ENCODE data around the gene UBQLN4. TPM values are rescaled to one million over a fixed set of nuclear protein-coding genes. Genes with fewer than 3 reads are reported as not detected.

UBQLN4 gene
- polyA plus RNA-seq, 3 donors: 2.3 to 15.9 (median 2.9) TPM

- no peaks in the 10 kb centered on the region for H3K36me3 ChIP-seq (replicated peaks in 1 of 2; ENCODE audit: control insufficient read depth in 1 of 2, insufficient read depth in 2 of 2, low read length in 2 of 2)
- H3K4me1 ChIP-seq (ENCODE audit: control insufficient read depth in 1 of 2, insufficient read depth in 2 of 2, low read length in 2 of 2): peaks cover 11 to 20% of the 10 kb centered on the region in 2 donors
- TF ChIP-seq, protein P1, sequence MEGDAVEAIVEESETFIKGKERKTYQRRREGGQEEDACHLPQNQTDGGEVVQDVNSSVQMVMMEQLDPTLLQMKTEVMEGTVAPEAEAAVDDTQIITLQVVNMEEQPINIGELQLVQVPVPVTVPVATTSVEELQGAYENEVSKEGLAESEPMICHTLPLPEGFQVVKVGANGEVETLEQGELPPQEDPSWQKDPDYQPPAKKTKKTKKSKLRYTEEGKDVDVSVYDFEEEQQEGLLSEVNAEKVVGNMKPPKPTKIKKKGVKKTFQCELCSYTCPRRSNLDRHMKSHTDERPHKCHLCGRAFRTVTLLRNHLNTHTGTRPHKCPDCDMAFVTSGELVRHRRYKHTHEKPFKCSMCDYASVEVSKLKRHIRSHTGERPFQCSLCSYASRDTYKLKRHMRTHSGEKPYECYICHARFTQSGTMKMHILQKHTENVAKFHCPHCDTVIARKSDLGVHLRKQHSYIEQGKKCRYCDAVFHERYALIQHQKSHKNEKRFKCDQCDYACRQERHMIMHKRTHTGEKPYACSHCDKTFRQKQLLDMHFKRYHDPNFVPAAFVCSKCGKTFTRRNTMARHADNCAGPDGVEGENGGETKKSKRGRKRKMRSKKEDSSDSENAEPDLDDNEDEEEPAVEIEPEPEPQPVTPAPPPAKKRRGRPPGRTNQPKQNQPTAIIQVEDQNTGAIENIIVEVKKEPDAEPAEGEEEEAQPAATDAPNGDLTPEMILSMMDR (IDR thresholded peaks at IDR 0.05): no peak
- peak overlapping the region; percentile 41 for H3K9ac ChIP-seq (ENCODE audit: insufficient read depth, low read length, poor library complexity, severe bottlenecking)
- Mint-ChIP-seq H3K4me3 (peak overlapping the region; percentile 16 to 85), H3K27ac (peak overlapping the region; percentile 78 to 97 (median 94)), H3K9me3 (peaks cover 0 to 15% (median 2%) of the 10 kb centered on the region in 7 donors), H3K4me1 (peaks cover 24% of the 10 kb centered on the region), H3K36me3 (peaks cover 7 to 16% of the 10 kb centered on the region in 2 donors), H3K27me3 (ENCODE audit: low read depth in 3 of 3) (peaks cover 91 to 99% (median 99%) of the 10 kb centered on the region in 3 donors)
- no peaks in the 10 kb centered on the region for H3K79me2 ChIP-seq (ENCODE audit: insufficient read depth, low read length)
- H4K20me1 ChIP-seq (ENCODE audit: insufficient read depth, low read length): no peaks in the 10 kb centered on the region
- H3K27ac ChIP-seq (ENCODE audit: low read depth in 1 of 2, low read length in 2 of 2): peak overlapping the region in 1 of 2 donors; percentile 30
- peaks cover 0 to 4% of the 10 kb centered on the region in 2 donors for H3K9me3 ChIP-seq (replicated peaks in 1 of 2; ENCODE audit: control insufficient read depth in 1 of 2, insufficient read depth in 1 of 2, low read length in 2 of 2)
- H3K4me3 ChIP-seq (replicated peaks in 1 of 3; ENCODE audit: low read depth in 2 of 3, low read length in 3 of 3): no peak overlapping the region
- DNase-seq: peak in 1 of 3 donors; percentile 42
- WGBS (ENCODE audit: insufficient coverage): 68% methylated on average over 4 of the region's 9 CpGs
- intact Hi-C loops (cut with micrococcal nuclease): loop anchor here (2.0 to 10.0 kb wide), 3 partner anchors 29 to 67 kb away; no protein-coding TSS in a partner anchor
- H2AFZ ChIP-seq (ENCODE audit: insufficient read depth, low read depth, low read length, poor library complexity, severe bottlenecking): no peak overlapping the region
- H3K4me2 ChIP-seq (replicated peaks; ENCODE audit: extremely low read depth, low read length, poor library complexity, severe bottlenecking): no peak overlapping the region
- H3K27me3 ChIP-seq (ENCODE audit: control insufficient read depth in 2 of 2, insufficient read depth in 2 of 2, low read length in 2 of 2): peaks cover 59 to 100% of the 10 kb centered on the region in 2 donors
Observed at GRCh38 chr1:156097499-156098178, 44.0 kb upstream of the UBQLN4 start.

DNA sequence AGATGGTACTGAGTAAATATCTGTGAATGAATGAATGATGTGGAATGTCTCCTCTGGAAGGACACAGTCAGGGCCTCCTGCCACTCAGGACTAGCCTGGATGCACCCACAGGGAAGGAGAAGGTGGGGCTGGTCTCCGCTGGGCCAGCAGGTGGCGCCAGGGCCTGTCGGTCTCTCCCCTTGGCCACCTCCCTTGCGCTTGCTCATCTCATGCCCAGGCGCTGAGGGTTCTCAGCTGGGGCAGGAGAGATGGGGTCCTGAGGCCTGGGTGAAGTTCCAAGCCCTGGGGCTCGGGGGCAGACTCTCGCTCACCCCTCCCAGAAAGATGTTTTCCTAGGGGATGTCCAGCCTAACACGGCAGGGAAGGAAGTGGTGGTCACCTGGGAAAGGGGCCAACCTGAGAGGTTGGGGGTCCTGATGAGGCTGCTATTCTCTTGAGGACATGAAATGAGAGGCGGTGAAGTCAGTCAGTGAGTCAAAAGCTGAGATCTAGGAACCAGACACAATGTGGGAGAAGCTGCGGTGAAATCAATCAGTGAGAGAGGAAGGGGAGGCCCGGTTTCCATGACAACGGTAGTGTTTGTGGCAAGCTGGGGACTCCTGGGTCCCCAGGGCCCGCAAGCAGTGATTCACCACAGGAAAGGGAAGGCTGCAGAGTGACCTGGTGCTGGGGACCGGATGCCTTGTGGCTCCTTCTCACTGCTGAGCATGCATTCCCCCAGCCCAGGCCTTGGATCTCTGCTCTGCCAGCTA lies 43.2 kb upstream of the UBQLN4 start:
- Histone ChIP-seq H3K9ac (ENCODE audit: insufficient read depth, low read length, poor library complexity, severe bottlenecking) (peak overlapping the region; percentile 41), H3K4me1 (ENCODE audit: control insufficient read depth in 1 of 2, insufficient read depth in 2 of 2, low read length in 2 of 2) (peaks cover 10 to 19% of the 10 kb centered on the region in 2 donors), H3K4me3 (replicated peaks in 1 of 3; ENCODE audit: low read depth in 2 of 3, low read length in 3 of 3) (no peak overlapping the region), H3K36me3 (replicated peaks in 1 of 2; ENCODE audit: control insufficient read depth in 1 of 2, insufficient read depth in 2 of 2, low read length in 2 of 2) (no peaks in the 10 kb centered on the region), H3K9me3 (replicated peaks in 1 of 2; ENCODE audit: control insufficient read depth in 1 of 2, insufficient read depth in 1 of 2, low read length in 2 of 2) (peaks cover 0 to 4% of the 10 kb centered on the region in 2 donors), H3K27ac (ENCODE audit: low read depth in 1 of 2, low read length in 2 of 2) (peak overlapping the region in 1 of 2 donors; percentile 30), H2AFZ (ENCODE audit: insufficient read depth, low read depth, low read length, poor library complexity, severe bottlenecking) (no peak overlapping the region), H3K79me2 (ENCODE audit: insufficient read depth, low read length) (no peaks in the 10 kb centered on the region), H4K20me1 (ENCODE audit: insufficient read depth, low read length) (no peaks in the 10 kb centered on the region), H3K27me3 (ENCODE audit: control insufficient read depth in 2 of 2, insufficient read depth in 2 of 2, low read length in 2 of 2) (peaks cover 53 to 100% of the 10 kb centered on the region in 2 donors), H3K4me2 (replicated peaks; ENCODE audit: extremely low read depth, low read length, poor library complexity, severe bottlenecking) (no peak overlapping the region)
- Mint-ChIP-seq H3K4me3 (peak overlapping the region; percentile 57 to 85), H3K9me3 (peaks cover 0 to 16% (median 2%) of the 10 kb centered on the region in 7 donors), H3K27ac (peak overlapping the region; percentile 78 to 97 (median 94)), H3K4me1 (peaks cover 24% of the 10 kb centered on the region), H3K27me3 (ENCODE audit: low read depth in 3 of 3) (peaks cover 91 to 99% (median 99%) of the 10 kb centered on the region in 3 donors), H3K36me3 (peaks cover 7 to 16% of the 10 kb centered on the region in 2 donors)
- peak; percentile 92 to 100 (median 97) for DNase-seq
- 0% methylated on average over 9 of the region's 14 CpGs for WGBS (ENCODE audit: insufficient coverage)
- intact Hi-C loops (cut with micrococcal nuclease): loop anchor here (2.0 to 10.0 kb wide), 3 partner anchors 30 to 68 kb away; no protein-coding TSS in a partner anchor
- TF ChIP-seq, protein P1 (IDR thresholded peaks at IDR 0.05): peak; percentile 97
